ENCODE results near the gene DENND4A. TPM values are rescaled to one million over a fixed set of nuclear protein-coding genes. Genes with fewer than 3 reads are reported as not detected.

Gene DENND4A
- total and polyA plus RNA-seq, 2 of the 4 experiments (the other 2 are of a cell fraction) = 4.1 to 17.7 TPM

GRCh38 chr15:65759441-65759840, 32.7 kb downstream of the DENND4A start:
- H3K4ac ChIP-seq (ENCODE audit: low read depth, low read length) = no peak overlapping the region
- H3K36me3 ChIP-seq (ENCODE audit: control insufficient read depth, insufficient read depth, low read length) = 0 out of 2 replicates have a peak, but pooled peaks cover 2% of the 10 kb centered on the region
- no peak overlapping the region for H2BK20ac ChIP-seq (ENCODE audit: low read depth, low read length)
- peaks cover 6 to 17% of the 10 kb centered on the region in 2 experiments; a peak in 3 of 4 replicates for H3K79me1 ChIP-seq (ENCODE audit: low read depth in 1 of 2, low read length in 2 of 2)
- H3K56ac ChIP-seq (ENCODE audit: extremely low read depth, insufficient read depth, low read length) = no peak overlapping the region
- dilution Hi-C loops (cut with HindIII; ENCODE audit: low sequenced_read_pairs, unreplicated experiment) (no loop called here), intact Hi-C loops (cut with micrococcal nuclease) (loop anchor here (10.0 kb wide), 1 partner anchor 85 kb away; no protein-coding TSS in a partner anchor), in situ Hi-C loops (cut with MboI; ENCODE audit: low sequenced_read_pairs) (no loop called here)
- ATAC-seq (ENCODE audit: low read depth) (no peak), DNase-seq (no peak)
- H3K27ac ChIP-seq (ENCODE audit: insufficient read depth, low read length) = no peak overlapping the region
- no TSS peak for BruUV-seq (replicated peaks)
- H4K91ac ChIP-seq (ENCODE audit: insufficient read depth, low read depth, low read length) = no peak overlapping the region
- H2AK9ac ChIP-seq (replicated peaks; ENCODE audit: low read depth, low read length, poor library complexity) = no peak overlapping the region
- no CpG with 5 or more reads among the region's 5 CpGs for WGBS, 2 experiments (ENCODE audit: extremely low coverage in 2 of 2, insufficient read length in 1 of 2)
- ChIA-PET POLR2A (ENCODE audit: unreplicated experiment) (no interaction called here), CTCF (no interaction called here)
- peaks cover 2% of the 10 kb centered on the region for H3K4me1 ChIP-seq (ENCODE audit: control insufficient read depth, insufficient read depth, low read length)
- no peaks in the 10 kb centered on the region for H3K9me3 ChIP-seq (ENCODE audit: control insufficient read depth, insufficient read depth, low read length)
- no peak overlapping the region for H3K9ac ChIP-seq (ENCODE audit: low read depth, low read length)
- no peak overlapping the region for H2AK5ac ChIP-seq (ENCODE audit: low read depth, low read length)
- no peaks in the 10 kb centered on the region for H3K27me3 ChIP-seq (ENCODE audit: control insufficient read depth, insufficient read depth, low read length)
- no peaks in the 10 kb centered on the region for H4K20me1 ChIP-seq (ENCODE audit: insufficient read depth, low read length)
- H2BK120ac ChIP-seq (ENCODE audit: low read depth, low read length) = no peak overlapping the region
- no peak overlapping the region for H2AFZ ChIP-seq (replicated peaks; ENCODE audit: low read length, poor library complexity)
- H4K8ac ChIP-seq (ENCODE audit: low read depth in 2 of 2, low read length in 2 of 2) = no peak overlapping the region
- H4K5ac ChIP-seq (ENCODE audit: low read depth, low read length) = no peak overlapping the region
- no peak overlapping the region for H3K18ac ChIP-seq (ENCODE audit: low read depth, low read length)
- H3K4me3 ChIP-seq (ENCODE audit: insufficient read depth, low read depth, low read length) = no peak overlapping the region
- H2BK15ac ChIP-seq (ENCODE audit: low read depth, low read length) = no peak overlapping the region
- 0 out of 2 replicates have a peak, but pooled peaks cover 3% of the 10 kb centered on the region for H3K9me1 ChIP-seq (ENCODE audit: insufficient read depth, low read length)
- H3K14ac ChIP-seq (replicated peaks; ENCODE audit: low read depth, low read length) = no peak overlapping the region
- no peak overlapping the region for H2BK5ac ChIP-seq (ENCODE audit: low read depth, low read length, poor library complexity, severe bottlenecking)
- H3K4me2 ChIP-seq (ENCODE audit: low read depth, low read length) = no peak overlapping the region
- no peak for TF ChIP-seq FOS (IDR thresholded peaks at IDR 0.05; ENCODE audit: low read depth, low read length)
- TF ChIP-seq RFX5 (IDR thresholded peaks at IDR 0.05; ENCODE audit: low read depth, low read length) = no peak
- TF ChIP-seq MAZ (IDR thresholded peaks at IDR 0.05; ENCODE audit: borderline replicate concordance, low read depth, low read length) = no peak
- TF ChIP-seq NFE2L2 (IDR thresholded peaks at IDR 0.05; ENCODE audit: low read depth, low read length) = no peak
- TF ChIP-seq CTCF (conservative IDR thresholded peaks at IDR 0.05; ENCODE audit: low read depth, low read length) = no peak
- TF ChIP-seq CHD1 (IDR thresholded peaks at IDR 0.05; ENCODE audit: low read depth, low read length) = no peak
- TF ChIP-seq SMC3 (IDR thresholded peaks at IDR 0.05; ENCODE audit: low read depth, low read length) = no peak
- TF ChIP-seq CEBPB (IDR thresholded peaks at IDR 0.05; ENCODE audit: low read depth, low read length) = no peak
- no peak for TF ChIP-seq MXI1 (IDR thresholded peaks at IDR 0.05; ENCODE audit: borderline replicate concordance, low read depth, low read length)
- no peak for TF ChIP-seq MAFK (IDR thresholded peaks at IDR 0.05; ENCODE audit: low read depth, low read length)
- no peak for TF ChIP-seq USF2 (IDR thresholded peaks at IDR 0.05; ENCODE audit: low read depth, low read length)
- no peak overlapping the region for H3K23ac ChIP-seq (ENCODE audit: low read depth, low read length)
